Astrocyte of the spinal cord (primary cell): ENCODE data around the gene TBC1D8B.
"Not testable (repeated sequence)": the region's sequence is repeated elsewhere in the genome, so short reads cannot be mapped to it uniquely, and the experiment has no call there.

ENCODE experiments used
- DNase-seq: peaks from one replicate; pipeline ENCODE4 v3.0.0; 2011; ENCODE audit warnings: low read depth, low spot score
- H3K4me3 ChIP-seq: 2 replicates; pipeline ENCODE4 v1.5.1; 2011; ENCODE audit warnings: low read depth, mild to moderate bottlenecking, low read length, moderate library complexity
- in situ Hi-C: cut with HindIII; loops from 2 replicates; pipeline ENCODE4 v1.10.0; 2017; ENCODE audit warnings: low sequenced_read_pairs
- TF ChIP-seq, protein P1 (sequence below): IDR thresholded peaks from 2 replicates; pipeline ENCODE4 v1.5.1; 2012; ENCODE audit warnings: low read depth, mild to moderate bottlenecking, low read length, inconsistent platforms

Gene TBC1D8B

GRCh38 chrX:106802388-106803275 is at the start of gene TBC1D8B:
TBC1D8B (plus strand) TSS chrX:106802673; CDS start chrX:106802854, 181 bp downstream.
- peak; percentile 92 for DNase-seq
- in situ Hi-C loops, result no loop called here
- TF ChIP-seq, protein P1, sequence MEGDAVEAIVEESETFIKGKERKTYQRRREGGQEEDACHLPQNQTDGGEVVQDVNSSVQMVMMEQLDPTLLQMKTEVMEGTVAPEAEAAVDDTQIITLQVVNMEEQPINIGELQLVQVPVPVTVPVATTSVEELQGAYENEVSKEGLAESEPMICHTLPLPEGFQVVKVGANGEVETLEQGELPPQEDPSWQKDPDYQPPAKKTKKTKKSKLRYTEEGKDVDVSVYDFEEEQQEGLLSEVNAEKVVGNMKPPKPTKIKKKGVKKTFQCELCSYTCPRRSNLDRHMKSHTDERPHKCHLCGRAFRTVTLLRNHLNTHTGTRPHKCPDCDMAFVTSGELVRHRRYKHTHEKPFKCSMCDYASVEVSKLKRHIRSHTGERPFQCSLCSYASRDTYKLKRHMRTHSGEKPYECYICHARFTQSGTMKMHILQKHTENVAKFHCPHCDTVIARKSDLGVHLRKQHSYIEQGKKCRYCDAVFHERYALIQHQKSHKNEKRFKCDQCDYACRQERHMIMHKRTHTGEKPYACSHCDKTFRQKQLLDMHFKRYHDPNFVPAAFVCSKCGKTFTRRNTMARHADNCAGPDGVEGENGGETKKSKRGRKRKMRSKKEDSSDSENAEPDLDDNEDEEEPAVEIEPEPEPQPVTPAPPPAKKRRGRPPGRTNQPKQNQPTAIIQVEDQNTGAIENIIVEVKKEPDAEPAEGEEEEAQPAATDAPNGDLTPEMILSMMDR, result no peak
- peak within 1 kb of the TSS; percentile 66 for H3K4me3 ChIP-seq

DNA sequence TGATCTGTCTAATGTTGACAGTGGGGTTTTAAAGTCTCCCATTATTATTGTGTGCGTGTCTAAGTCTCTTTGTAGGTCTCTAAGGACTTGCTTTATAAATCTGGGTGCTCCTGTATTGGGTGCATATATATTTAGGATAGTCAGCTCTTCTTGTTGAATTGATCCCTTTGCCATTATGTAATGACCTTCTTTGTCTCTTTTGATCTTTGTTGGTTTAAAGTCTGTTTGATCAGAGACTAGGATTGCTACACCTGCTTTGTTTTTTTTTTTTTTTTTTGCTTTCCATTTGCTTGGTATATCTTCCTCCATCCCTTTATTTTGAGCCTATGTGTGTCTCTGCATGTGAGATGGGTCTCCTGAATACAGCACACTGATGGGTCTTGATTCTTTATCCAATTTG is 33.2 kb upstream of the TBC1D8B start:
- in situ Hi-C loops, H3K4me3 ChIP-seq, DNase-seq: not testable (repeated sequence)

DNA sequence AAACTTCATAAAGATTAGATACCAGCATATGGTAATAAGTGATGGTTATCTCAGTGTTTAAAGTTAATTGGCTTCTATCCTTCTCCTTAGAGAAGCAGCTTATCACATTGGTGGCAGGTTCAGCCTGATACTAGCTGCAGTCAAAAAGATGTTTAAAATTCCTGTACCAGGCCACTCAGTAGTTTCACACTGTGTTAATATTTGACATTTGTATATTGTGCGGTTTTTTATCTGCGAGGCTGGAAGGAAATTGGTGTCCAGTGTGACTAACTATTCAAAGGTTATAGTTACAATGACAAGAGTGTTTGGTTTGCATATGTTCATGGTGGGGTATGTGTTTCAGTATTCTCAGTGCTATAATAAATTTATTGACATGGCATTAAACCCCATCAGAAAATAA is 27.5 kb upstream of the TBC1D8B start:
- TF ChIP-seq, protein P1, result no peak
- no peak overlapping the region for H3K4me3 ChIP-seq
- DNase-seq, result no peak

DNA sequence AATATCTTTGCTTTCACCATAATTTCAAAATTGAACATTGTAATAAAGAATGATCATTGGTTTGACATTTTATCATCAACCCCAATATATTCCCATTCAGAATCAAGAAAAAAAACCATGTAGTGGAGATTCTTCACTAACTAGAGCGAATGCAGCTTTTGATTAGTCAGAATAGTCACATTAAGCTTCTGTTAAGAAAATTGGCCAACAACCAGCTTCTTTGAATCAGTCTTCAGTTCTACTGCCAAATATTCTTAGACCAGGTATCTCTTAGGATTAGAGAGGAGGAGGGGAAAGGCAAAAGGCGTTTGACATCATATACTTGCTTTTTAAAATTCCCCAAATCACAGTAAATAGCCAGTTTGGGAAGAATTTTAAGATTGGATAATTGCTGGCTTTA is 22.2 kb upstream of the TBC1D8B start:
- DNase-seq, result no peak
- in situ Hi-C loops, result no loop called here
- TF ChIP-seq, protein P1, result no peak
- H3K4me3 ChIP-seq, result no peak overlapping the region

More for the DNA sequence above, 27.5 kb upstream of the TBC1D8B start:
- in situ Hi-C loops, result no loop called here

GRCh38 chrX:106780664-106781377 is 21.7 kb upstream of the TBC1D8B start:
- in situ Hi-C loops, result no loop called here
- no peak overlapping the region for H3K4me3 ChIP-seq
- TF ChIP-seq, protein P1, result no peak
- DNase-seq, result no peak

- TF ChIP-seq, protein P1, result no peak
- no peak for DNase-seq
- in situ Hi-C loops, result no loop called here
- no peak overlapping the region for H3K4me3 ChIP-seq
Measured at GRCh38 chrX:106783716-106784115, 18.8 kb upstream of the TBC1D8B start.

- in situ Hi-C loops, result no loop called here
- no peak overlapping the region for H3K4me3 ChIP-seq
- TF ChIP-seq, protein P1, result peak; percentile 21
- DNase-seq, result no peak
Measured at GRCh38 chrX:106791495-106791894, 11.0 kb upstream of the TBC1D8B start.
